Stimulated activated CD8-positive, alpha-beta memory T cell treated with anti-CD3 and anti-CD28 coated beads, Interleukin-2, amount 100 ng/mL, for 1 hour (primary cell): Measurements from ENCODE around the gene CNRIP1.
"Not testable (repeated sequence)": the region's sequence is repeated elsewhere in the genome, so short reads cannot be mapped to it uniquely, and the experiment has no call there.

Source experiments
- DNase-seq, 2 donors: peaks; one replicate each; pipeline ENCODE4 v3.0.0-alpha.2; 2020; ENCODE audit warnings: low read depth in 2 of 2

Gene CNRIP1

DNA sequence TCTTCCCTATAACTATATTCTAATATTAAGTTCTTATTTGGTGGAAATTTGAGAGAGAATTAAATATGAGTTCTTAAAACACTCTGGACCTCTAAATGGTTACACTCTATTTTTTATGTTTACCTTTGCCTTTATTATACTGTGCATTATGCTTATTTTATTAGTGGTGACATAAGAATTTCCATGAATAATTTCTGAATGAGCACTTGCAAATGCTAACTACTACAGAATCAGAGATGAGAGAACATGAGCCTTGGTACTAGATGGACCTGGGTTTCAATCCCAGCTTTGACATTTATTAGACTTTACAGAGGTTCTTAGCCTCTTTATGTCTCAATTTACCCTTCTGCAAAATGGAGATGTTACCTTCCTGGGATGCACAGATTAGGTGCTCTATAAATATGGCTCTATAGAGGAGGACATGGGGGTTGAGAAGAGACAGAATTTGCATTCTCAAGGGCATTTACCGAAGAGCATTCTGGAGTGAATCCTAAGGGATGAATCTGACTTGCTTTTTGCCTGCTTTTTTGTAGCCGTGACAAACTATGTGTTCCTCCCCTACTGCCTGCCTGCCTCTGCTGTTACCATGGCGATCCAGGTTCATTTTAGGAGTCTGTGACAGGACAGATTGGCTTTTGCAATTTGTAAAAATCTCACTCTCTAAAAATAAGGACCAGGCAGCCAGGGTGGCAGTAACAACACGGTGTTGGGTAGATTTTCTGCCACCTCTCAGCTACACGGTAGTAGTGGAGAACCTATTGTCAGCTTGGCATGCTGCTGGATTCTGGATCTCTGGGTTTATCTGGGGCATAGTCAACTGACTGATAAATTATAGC lies 20.7 kb upstream of the CNRIP1 start:
- no peak for DNase-seq

DNA sequence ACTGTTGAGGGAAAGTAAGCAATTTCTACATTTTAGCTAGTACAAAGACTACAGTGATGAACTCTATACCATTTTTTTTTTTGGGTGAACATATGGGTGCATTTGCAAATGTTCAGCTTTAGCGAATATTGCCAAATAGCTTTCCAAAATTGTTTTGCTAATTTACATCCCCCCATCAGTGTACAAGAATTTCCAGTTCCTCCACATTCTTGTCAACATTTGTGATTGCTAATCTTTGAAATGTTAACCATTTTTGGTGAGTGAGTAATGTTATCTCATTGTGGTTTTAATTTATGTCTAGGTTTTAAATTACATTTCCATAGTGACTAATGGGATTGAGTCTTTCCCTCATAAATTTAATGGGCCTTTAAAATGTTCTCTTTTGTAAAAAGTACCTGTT lies 16.4 kb upstream of the CNRIP1 start:
- DNase-seq: no peak

DNA sequence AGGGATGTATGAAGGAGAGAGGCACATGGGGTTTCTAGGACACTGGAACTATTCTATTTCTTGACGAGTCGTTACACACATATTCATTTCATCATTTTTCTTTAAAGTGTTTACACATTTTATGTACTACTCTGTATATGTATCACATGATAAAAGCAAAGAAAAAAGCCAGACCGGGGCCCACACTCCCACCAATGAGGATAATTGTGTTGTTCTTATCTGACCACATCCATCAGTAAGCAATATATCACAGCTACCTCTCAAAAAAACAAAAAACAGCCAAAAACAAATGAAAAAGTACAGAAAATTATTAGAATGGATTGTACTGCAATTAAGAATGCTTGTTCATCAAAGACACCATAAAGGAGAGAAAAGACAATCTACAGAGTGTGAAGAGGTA lies 14.2 kb upstream of the CNRIP1 start:
- DNase-seq: no peak

DNA sequence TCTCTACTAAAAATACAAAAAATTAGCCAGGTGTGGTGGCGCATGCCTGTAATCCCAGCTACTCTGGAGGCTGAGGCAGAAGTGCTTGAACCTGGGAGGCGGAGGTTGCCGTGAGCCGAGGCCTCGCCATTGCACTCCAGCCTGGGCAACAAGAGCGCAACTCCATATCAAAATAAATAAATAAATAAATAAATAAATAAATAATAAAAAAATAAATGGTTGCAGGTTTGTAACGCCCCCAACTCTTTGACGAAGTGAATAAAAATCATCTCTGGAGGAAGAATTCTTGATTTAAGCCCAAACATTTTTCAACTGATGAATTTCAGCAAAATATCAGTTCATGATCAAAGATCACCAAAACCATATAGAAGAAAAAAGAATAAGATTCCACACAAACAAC lies 13.3 kb upstream of the CNRIP1 start:
- no peak for DNase-seq

DNA sequence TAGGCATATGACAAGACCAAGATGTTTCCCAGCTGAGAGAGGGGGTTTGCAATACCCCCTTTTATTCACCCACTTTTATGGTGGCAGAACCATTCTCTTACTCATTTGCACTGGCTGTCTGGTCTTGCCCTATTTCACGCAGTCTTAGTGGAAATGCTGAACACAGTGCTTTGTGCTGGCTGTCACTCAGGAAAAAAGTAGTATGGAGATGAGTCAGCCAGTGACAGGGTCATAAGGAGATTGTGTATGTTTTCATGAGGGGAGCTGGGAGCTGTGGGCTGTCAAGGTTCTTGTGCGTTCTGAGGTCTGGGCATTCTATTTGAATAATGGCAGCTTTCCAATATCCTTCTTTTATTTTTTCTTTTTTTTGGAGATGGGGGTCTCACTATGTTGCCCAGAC lies 10.9 kb upstream of the CNRIP1 start:
- no peak for DNase-seq

DNA sequence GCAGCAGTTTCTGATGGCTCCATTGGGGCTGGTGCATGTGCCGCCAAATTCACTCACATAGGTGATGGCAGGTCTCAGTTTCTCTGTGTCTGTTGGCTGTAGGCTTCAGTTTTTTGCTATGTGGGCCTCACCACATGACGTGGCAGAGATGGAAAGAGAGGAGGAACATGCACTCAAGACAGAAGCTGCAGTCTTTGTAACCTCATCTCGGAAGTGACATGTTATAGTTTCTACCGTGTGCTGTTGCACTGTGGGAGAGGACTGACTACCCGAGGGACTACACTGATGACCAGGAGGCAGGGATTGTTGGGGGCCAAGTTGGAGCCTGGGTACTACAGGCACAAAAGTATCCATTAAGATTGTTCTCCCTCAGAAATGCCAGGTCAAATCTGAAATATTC lies 9.2 kb upstream of the CNRIP1 start:
- no peak for DNase-seq

DNA sequence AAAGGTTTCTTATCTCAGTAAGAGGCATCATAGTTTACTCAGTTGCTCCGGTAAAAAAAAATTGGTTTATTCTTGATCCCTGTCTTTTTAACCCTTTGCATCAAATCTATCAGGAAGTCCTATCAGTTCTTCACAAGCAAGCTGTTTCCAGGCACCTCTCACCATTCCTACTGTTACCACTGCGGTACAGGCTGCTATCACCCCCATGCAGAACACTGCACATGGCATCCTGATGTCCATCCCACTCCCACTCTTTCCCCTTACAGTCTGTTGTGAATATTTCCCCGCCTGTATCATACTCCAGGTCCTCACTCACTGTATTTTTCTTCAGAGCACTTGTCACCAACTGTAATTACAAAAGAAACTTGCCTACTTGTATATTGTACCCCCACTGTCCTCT lies 5.3 kb upstream of the CNRIP1 start:
- no peak for DNase-seq

DNA sequence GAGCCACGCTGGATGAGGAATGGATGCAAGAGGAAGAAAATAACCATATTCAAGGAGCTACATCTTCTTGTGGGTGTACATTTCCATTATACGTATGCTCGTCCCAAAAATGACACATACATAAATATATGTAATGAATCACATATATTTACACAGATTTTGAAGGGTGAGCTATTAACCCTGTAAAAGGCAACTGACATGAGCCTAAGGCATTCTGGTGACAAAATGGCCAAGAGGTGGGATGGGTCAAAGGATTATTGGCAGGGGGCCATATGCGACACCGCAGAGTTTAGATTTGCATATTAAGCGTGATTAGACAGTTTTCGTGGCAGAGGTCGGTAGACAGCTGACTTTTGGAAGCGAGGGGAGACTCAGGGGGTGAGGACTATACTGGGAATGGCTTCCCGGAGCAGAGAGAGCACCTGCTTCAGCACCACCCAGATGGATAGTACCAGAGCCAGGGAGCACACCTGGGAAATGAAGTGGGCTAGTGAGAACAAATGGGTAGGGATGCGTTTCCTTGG lies 431 bp upstream of the CNRIP1 start:
- no peak for DNase-seq

DNA sequence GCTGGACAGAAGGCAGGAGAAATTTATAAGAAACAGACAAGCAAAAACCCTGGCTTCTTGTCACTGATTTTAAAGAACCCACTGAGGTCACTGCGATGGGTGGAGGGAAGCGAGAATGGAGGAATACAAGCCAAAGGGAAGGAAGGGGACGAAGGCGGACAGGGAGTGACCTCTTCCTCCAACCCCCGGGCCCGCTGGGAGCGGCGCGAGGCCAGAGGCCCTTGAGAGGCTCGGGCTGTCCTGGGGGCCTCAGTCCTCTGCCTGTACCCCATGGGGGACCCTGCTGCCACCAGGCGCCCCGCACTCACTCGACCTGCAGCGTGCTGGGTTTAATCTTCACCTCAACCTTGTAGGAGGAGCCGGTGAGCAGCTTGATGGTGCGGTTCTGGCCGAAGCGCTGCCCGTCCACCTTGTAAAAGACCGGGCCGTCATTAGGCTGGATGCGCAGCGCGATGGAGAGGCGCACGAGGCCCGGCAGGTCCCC lies 793 bp downstream of the CNRIP1 start:
- no peak for DNase-seq

DNA sequence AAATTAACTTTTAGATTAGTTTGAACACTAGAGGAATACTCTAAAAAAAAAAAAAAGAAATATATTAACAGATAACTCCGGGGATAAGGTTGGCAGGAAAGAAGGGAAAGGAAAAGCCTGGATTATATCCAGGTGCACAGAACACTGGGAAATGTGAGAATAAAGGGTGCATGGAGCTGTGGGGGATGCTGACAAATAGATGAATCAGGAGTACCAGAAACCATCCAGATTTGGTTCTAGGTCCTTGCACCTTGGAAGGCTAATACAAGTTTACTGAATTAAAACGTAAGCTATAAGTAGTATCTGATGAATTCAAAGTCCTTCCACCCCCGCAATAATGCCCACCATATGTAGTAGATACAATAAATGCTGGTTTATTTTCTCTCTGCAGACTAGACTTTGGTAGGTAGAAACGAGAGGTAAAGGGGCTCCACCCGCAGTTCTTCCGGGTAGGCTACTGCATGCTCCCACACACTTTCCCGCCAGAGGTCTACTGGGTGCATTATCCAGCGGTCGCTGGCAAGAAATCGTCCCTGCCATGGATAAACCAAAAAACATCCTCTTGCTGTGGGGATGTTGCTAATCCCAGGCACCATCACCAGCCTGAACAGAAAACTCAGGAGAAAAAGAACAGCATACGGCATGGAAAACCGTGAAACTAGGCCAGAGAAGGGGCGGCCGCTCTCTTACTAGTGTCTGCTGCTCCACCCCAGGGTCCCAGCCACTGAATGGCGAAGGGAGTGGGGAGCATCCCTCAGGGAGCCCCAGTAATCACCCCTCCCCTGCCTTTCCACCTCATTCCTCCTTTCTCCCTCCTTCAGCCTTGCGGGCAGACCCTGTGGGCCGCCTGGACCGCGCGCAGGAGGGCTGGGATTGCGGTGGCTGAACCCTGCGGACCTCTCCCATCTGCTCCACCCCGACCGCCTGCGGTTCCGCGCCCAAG lies 1.5 kb downstream of the CNRIP1 start:
- no peak for DNase-seq

DNA sequence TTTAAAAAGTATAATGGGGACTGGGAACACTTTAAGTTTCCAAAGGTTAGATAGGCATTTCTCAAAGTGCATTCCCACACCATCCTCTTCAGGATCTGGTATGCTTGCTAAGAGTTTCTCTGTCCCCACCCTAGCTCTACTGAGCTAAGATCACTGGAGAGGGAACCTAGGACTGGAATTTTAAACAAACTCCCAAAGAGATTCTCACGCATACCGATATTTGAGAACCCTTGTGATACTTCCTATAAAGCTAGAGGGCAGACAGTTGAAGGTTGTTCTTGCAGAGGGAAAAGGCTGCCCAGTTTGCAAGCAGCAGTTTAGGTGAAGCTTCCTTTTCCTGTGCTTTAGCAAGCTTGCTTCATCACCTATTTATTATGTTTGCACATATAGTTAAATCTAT lies 3.6 kb downstream of the CNRIP1 start:
- DNase-seq: no peak

DNA sequence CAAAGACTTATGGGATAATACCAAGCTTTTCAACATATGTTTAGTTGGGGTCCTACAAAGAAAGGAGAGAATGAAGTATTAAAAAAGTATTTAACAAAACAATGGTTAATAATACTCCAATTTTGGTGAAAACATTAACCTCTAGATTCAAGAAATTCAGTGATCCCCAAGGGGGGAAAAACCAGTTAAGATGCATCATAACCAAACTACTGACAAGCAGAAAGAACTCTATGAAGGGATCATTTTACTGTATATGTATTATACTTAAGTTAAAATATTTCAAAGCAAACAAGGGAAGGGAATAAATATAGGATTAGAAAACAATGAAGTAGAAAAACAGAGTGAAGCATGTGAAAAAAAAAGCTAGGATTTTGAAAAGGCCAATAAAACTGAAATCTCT lies 8.7 kb downstream of the CNRIP1 start:
- no peak for DNase-seq

DNA sequence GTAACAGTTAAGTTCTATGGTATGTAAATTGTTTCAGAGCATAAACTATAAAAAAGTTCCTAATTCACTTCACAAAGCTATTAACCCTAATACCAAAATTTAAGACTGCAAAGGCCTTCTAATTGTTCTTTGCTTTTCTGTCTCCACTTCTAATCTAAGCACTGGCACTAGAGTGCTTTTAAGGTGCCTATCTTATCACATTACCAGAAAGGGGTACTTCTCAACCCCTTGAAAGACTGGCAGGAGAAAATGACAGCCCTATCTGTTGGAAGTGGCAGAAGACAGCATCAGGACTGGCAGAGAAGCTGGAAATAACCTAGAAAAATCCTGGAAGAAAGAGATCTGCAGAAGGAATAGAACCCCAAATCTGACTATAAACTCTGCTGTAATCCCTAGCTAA lies 10.3 kb downstream of the CNRIP1 start:
- DNase-seq: no peak

DNA sequence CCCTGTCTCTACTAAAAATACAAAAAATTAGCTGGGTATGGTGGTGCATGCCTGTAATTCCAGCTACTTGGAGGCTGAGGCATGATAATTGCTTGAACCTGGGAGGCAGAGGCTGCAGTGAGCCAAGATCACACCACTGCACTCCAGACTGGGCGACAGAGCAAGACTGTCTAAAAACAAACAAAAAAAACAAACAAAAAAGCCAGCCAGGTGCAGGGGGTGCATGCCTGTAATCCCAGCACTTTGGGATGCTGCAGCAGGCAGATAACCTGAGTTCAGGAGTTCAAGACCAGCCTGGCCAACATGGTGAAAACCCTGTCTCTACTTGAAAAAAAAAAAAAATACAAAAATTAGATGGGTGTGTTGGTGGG lies 15.9 kb downstream of the CNRIP1 start:
- not testable (repeated sequence) for DNase-seq

DNA sequence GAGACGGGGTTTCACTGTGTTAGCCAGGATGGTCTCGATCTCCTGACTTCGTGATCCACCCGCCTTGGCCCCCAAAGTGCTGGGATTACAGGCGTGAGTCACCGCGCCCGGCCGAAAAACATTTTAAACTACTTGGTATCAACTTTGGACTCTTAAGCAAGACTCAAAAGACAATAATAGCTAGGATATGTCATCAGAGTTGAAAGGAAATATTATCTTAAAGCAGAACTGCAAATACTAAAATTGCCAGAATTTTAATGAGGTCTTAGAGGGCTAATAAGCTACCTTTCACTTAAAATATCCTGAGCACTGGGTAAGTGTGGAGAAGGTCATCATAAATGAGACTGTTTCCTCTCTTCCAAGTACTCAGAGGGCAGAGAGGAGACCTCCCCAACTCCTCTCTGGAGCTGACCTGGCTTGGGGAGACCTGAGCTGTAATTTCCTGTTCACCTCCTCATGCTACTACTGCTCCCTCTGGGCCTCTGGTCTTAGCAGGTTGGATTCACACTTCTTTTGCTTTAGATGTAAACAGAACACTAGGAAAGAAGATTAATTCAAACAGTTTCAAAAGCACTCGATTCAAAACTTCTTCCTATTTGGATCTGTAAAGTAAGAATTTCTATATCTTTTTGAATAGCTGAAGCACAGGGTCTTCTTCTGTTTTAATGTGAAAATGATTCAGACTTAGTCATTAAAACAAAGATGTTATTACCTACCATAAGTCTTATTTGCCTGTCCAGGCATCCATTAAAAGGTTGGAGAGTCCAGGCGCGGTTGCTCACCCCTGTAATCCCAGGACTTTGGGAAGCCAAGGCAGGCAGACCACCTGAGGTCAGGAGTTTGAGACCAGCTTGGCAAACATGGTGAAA lies 16.5 kb downstream of the CNRIP1 start:
- no peak for DNase-seq

DNA sequence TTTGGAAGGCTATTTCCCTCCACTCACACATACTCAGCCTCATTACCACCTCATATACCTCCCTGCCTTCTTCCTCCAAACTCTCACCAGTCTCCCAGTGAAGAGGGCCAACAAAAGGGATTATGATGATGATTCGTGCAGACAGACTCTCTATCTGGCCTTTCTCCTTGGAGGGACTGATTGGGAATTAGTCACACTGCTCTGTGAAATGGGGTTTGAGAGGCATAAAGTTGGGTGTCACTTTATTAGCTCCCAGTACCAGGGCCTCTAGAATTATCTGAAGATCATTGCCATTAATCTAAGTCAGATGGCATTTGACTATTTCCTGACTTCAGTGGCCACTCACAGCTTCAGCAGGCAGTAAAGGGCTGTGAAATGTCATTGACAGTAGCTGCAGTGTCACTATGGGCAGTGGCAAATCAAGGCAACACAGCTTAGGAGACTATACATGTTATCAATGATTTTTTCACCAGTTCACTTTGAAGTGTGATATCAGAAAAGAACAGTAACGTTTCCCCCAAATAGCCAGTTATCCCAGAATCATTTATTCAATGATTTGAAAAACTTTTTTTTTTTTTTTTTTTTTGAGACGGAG lies 17.4 kb downstream of the CNRIP1 start:
- DNase-seq: no peak

DNA sequence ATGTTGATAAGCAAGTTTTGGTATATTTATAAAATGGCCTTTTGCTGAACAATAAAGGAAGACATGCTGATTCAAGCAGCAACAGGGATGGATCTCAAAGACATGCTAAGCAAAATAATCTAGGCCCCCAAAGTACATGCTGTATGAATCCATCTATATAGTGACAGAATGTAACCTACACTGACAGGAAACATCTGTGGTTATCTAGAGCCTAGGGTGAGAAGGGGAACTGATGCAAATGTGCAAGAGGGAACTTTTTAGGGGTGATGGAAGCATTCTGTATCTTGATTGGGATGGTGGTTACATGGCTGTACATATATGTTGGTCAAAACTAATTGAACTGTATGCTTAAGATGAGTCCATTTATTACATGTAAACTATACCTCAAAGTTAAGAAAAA lies 24.2 kb downstream of the CNRIP1 start:
- DNase-seq: no peak

DNA sequence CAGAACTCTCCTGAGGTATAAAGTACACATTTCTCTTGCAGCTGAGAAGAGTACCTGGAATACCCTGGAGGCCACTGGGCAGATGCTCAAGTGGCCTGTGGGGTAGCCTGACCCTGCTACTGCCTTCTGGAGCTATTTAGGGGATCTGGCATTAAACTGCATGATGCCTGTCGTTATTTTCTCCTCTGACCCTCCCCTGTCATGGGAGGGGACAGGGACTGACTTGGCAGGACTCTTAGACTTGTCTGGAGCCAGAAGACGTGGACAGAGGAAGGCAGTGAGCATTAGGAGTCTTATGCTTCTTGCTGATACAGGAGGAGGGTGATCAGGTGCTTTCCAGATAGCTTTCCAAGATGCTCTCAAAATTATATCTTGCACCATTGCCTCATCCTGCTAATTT lies 24.8 kb downstream of the CNRIP1 start:
- no peak for DNase-seq

DNA sequence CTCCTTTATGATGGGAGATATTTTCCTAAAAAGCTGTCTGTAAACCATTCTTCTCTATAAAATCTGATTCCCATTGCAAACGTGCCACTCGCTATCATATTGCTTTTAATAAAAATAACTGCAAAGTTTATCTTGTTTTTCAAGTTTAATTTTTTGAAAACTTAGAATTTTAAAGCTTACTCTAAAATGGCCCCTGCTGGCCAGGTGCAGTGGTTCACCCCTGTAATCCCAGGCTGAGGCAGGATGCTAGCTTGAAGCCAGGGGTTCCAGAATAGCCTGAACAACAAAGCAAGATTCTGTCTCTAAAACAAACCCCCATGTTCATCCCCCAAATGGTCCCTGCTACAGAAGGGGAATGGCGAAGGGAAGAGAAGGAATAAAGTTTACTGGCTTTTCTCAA lies 25.6 kb downstream of the CNRIP1 start:
- DNase-seq: no peak

DNA sequence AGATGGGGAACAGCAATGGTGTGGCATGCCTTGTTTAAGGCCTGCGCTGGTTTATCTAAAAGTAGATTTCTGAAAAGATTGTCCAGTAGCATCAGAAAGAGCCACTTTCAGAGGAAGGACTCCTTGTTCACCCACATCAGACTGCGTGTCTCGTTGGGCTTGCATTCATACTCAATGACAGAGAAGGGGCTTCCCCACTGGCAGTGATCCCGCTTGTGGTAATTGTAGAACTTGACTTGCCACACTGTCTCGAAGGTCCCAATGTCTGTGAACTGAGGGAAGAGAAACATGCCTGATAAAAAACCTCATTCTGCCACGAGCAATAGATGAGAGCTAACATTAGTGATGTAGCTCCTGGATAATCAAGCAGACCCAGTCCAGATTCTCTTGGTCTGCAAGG lies 26.0 kb downstream of the CNRIP1 start:
- no peak for DNase-seq

DNA sequence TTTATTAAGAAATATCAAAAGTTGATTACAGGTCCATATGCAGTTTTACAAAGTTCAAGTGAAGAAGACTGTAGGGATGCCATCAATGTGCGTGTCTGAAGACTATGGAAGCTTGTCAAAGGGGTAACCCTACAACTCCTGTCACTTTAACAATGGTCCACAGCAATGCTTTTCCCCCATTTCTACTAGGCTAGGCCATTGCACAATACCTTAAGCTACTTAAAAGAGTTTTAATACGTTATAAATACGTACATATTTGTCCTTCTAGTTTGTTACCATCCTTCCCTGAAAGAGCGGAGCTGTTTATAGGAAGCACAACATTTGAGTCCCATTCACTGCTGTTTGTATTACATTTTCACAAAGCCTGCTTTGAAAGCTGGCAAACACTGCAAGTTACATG lies 26.7 kb downstream of the CNRIP1 start:
- no peak for DNase-seq
